Mesothelial cell of epicardium (in vitro differentiated cells): ENCODE measurements around the gene TBC1D8. TPM values are rescaled to one million over a fixed set of nuclear protein-coding genes. Genes with fewer than 3 reads are reported as not detected.

ENCODE experiments used
- DNase-seq, 2 experiments: peaks; one replicate each; pipeline ENCODE4 v3.0.0; 2021; ENCODE audit warnings: low spot score in 2 of 2; ENCODE audit not compliant: unreplicated experiment in 2 of 2
- H3K27ac Mint-ChIP-seq: 2 replicates; pipeline ENCODE4 v1.8.0; 2021; ENCODE audit warnings: mixed read lengths
- H3K27me3 Mint-ChIP-seq: 2 replicates; pipeline ENCODE4 v1.8.0; 2021; ENCODE audit warnings: low read depth, mixed read lengths
- H3K36me3 Mint-ChIP-seq: 2 replicates; pipeline ENCODE4 v1.8.0; 2021; ENCODE audit warnings: mixed read lengths
- H3K4me1 Mint-ChIP-seq: 2 replicates; pipeline ENCODE4 v1.8.0; 2021; ENCODE audit warnings: mixed read lengths
- H3K4me3 Mint-ChIP-seq: 2 replicates; pipeline ENCODE4 v1.8.0; 2021; ENCODE audit warnings: mild to moderate bottlenecking, moderate library complexity, mixed read lengths
- H3K9me3 Mint-ChIP-seq: 2 replicates; pipeline ENCODE4 v1.8.0; 2021; ENCODE audit warnings: mixed read lengths
- total RNA-seq: library from RNA; stranded (reverse); gene quantifications from 3 replicates; pipeline ENCODE4 v1.2.1, GENCODE V29; 2021
- TF ChIP-seq, protein P1 (sequence below): fragments of 200-600 bp; sonication (generic); IDR thresholded peaks from one replicate; pipeline ENCODE4 v1.5.0; 2021; ENCODE audit warnings: antibody characterized with exemption; ENCODE audit not compliant: unreplicated experiment

TBC1D8 gene
- total RNA-seq, 1 donor from 2014 or later: 12.7 TPM

DNA sequence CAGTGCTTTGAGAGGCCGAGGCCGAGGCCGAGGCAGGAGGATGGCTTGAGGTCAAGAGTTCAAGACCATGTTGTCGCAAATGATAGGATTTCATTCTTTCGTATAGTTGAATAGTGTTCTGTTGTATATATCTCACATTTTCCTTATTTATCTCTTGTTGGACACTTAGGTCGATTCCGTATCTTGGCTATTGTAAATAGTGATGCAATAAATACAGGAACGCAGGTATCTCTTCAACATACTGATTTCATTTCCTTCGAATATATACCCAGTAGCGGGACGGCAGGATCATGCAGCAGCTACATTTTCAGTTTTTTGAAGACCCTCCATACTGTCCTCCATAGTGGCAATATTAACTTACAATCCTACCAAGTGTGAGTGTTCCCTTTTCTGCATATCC lies 4.1 kb downstream of the TBC1D8 start:
- no peak for DNase-seq
- peaks cover 29% of the 10 kb centered on the region for H3K4me1 Mint-ChIP-seq
- H3K27me3 Mint-ChIP-seq: peaks cover 20% of the 10 kb centered on the region
- H3K36me3 Mint-ChIP-seq: no peaks in the 10 kb centered on the region
- no peak overlapping the region for H3K4me3 Mint-ChIP-seq
- TF ChIP-seq, protein P1, sequence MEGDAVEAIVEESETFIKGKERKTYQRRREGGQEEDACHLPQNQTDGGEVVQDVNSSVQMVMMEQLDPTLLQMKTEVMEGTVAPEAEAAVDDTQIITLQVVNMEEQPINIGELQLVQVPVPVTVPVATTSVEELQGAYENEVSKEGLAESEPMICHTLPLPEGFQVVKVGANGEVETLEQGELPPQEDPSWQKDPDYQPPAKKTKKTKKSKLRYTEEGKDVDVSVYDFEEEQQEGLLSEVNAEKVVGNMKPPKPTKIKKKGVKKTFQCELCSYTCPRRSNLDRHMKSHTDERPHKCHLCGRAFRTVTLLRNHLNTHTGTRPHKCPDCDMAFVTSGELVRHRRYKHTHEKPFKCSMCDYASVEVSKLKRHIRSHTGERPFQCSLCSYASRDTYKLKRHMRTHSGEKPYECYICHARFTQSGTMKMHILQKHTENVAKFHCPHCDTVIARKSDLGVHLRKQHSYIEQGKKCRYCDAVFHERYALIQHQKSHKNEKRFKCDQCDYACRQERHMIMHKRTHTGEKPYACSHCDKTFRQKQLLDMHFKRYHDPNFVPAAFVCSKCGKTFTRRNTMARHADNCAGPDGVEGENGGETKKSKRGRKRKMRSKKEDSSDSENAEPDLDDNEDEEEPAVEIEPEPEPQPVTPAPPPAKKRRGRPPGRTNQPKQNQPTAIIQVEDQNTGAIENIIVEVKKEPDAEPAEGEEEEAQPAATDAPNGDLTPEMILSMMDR: no peak
- H3K9me3 Mint-ChIP-seq: peaks cover 4% of the 10 kb centered on the region
- H3K27ac Mint-ChIP-seq: no peak overlapping the region

DNA sequence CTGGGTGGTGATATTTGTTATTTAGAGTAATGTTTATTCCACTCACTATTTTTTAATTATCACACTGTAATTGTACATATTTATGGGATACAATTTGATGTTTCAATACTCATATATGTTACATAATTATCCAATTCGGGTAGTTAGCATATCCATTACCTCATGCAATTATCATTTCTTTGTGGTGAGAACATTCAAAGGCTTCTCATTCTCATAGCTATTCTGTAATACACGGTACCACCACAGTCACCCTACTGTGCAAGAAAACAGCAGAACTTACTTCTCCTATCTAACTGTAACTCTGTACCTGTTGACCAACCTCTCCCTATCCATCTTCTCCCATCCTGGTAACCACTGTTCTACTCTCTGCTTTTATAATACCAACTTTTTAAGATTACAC lies 4.6 kb downstream of the TBC1D8 start:
- TF ChIP-seq, protein P1: no peak
- DNase-seq: no peak
- Mint-ChIP-seq H3K9me3 (peaks cover 4% of the 10 kb centered on the region), H3K27ac (no peak overlapping the region), H3K27me3 (peaks cover 20% of the 10 kb centered on the region), H3K4me1 (peaks cover 24% of the 10 kb centered on the region), H3K36me3 (no peaks in the 10 kb centered on the region), H3K4me3 (no peak overlapping the region)

GRCh38 chr2:101145406-101145805 lies 5.8 kb downstream of the TBC1D8 start:
- peaks cover 26% of the 10 kb centered on the region for H3K4me1 Mint-ChIP-seq
- no peak for DNase-seq
- no peak overlapping the region for H3K27ac Mint-ChIP-seq
- TF ChIP-seq, protein P1: no peak
- no peaks in the 10 kb centered on the region for H3K36me3 Mint-ChIP-seq
- no peak overlapping the region for H3K4me3 Mint-ChIP-seq
- peaks cover 4% of the 10 kb centered on the region for H3K9me3 Mint-ChIP-seq
- peaks cover 20% of the 10 kb centered on the region for H3K27me3 Mint-ChIP-seq

DNA sequence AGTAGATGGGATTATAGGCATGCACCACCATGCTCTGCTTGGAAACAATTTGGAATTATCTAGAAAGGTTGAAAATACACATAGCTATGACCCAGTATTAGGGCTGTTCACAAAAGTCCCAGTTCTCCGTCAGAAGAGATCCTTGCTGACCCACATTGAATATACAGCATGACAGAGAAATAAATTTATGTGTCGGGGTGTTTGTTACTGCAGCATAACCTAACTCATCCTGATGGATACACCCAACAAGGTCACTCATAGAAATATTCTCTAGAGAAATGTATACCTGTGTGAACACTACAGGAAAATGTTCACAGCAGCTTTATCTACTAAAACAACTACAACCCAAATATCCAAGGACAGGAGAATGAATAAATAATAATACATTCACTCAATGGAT lies 9.0 kb downstream of the TBC1D8 start:
- Mint-ChIP-seq H3K27ac (no peak overlapping the region), H3K9me3 (peaks cover 4% of the 10 kb centered on the region), H3K27me3 (no peaks in the 10 kb centered on the region), H3K36me3 (no peaks in the 10 kb centered on the region), H3K4me3 (no peak overlapping the region), H3K4me1 (peaks cover 12% of the 10 kb centered on the region)
- TF ChIP-seq, protein P1: no peak
- no peak for DNase-seq

GRCh38 chr2:101140978-101141655 lies 10.1 kb downstream of the TBC1D8 start:
- Mint-ChIP-seq H3K4me3 (no peak overlapping the region), H3K4me1 (peaks cover 12% of the 10 kb centered on the region), H3K27ac (no peak overlapping the region), H3K36me3 (no peaks in the 10 kb centered on the region), H3K9me3 (peaks cover 4% of the 10 kb centered on the region), H3K27me3 (no peaks in the 10 kb centered on the region)
- no peak for DNase-seq
- TF ChIP-seq, protein P1: no peak
